Measurements from ENCODE around the gene UST.

GRCh38 chr6:148854992-148855391 lies 108.2 kb downstream of the UST start:
- TF ChIP-seq GTF2F1 (IDR thresholded peaks at IDR 0.05; ENCODE audit: borderline replicate concordance, low read depth, low read length) (no peak), EP300 (IDR thresholded peaks at IDR 0.05; ENCODE audit: borderline replicate concordance in 1 of 2, low read depth in 2 of 2, low read length in 2 of 2) (no peak), TBP (IDR thresholded peaks at IDR 0.05; ENCODE audit: low read depth, low read length) (no peak), CTCF (IDR thresholded peaks at IDR 0.05; ENCODE audit: control extremely low read depth in 1 of 3, insufficient read depth in 1 of 3, low read depth in 1 of 3, low read length in 3 of 3) (no peak), RFX5 (IDR thresholded peaks at IDR 0.05; ENCODE audit: borderline replicate concordance, low read depth, low read length) (no peak), CEBPB (IDR thresholded peaks at IDR 0.05; ENCODE audit: low read depth, low read length) (no peak), POLR2AphosphoS5 (IDR thresholded peaks at IDR 0.05; ENCODE audit: low read depth, low read length) (no peak), EZH2 (IDR thresholded peaks at IDR 0.05; ENCODE audit: low read depth, low read length, severe bottlenecking) (no peak), CREB1 (IDR thresholded peaks at IDR 0.05) (no peak), POLR2A (IDR thresholded peaks at IDR 0.05; ENCODE audit: control extremely low read depth in 1 of 2, low read depth in 2 of 2, low read length in 2 of 2) (no peak)
- TF ChIP-seq, protein P1, sequence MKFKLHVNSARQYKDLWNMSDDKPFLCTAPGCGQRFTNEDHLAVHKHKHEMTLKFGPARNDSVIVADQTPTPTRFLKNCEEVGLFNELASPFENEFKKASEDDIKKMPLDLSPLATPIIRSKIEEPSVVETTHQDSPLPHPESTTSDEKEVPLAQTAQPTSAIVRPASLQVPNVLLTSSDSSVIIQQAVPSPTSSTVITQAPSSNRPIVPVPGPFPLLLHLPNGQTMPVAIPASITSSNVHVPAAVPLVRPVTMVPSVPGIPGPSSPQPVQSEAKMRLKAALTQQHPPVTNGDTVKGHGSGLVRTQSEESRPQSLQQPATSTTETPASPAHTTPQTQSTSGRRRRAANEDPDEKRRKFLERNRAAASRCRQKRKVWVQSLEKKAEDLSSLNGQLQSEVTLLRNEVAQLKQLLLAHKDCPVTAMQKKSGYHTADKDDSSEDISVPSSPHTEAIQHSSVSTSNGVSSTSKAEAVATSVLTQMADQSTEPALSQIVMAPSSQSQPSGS (IDR thresholded peaks at IDR 0.05; ENCODE audit: low read length) = no peak

Data from H1 (cell line).